ENCODE measurements around the gene TSC22D4.
A peak's percentile ranks its signal among the peaks of the same experiment; 100 is the strongest.
"Not testable (repeated sequence)": the region's sequence is repeated elsewhere in the genome, so short reads cannot be mapped to it uniquely, and the experiment has no call there.

The TSC22D4 gene

DNA sequence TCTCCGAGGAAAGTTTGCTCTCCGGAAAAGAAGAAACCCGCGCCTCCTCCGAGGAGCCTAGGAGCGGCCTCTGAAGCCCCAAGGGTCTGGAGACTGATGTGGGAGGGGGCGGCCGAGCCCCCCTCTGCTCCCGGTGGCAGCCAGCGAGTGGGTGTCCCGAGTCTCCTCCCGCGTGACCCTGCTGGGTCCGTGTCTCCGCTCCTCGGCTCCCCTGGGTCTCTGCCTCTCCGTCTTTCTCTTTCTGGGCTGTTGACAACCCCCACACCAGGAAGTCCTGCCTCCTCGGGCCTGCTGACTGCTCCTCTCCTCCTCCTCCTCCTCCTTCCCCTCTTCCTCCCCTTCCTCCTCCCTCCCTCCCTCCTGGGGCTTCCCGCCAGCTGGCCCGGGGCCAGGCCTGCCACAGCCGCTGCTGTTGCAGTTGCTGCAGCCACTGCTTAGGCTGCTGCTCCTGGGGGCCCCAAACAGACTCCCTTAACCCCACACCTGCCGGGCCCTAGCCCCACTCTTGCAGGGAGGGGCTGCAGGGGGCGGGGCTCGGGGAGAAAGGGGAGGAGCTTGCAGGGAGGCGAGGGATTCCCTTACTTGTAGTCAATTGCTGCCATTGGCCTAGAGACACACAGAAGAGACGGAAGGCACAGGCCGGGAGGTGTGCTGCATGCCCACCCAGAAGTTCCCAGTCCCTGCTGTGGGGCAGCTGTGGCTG is at the start of gene TSC22D4:
Gene TSC22D4 (minus strand): TSS at position 257 of the 703 bp plus-strand sequence. CDS start 1,176 bp downstream, outside the sequence.
- peak; percentile 94 to 97 for DNase-seq (ENCODE audit: low spot score in 2 of 2)
- H3K9me3 ChIP-seq, result no peaks in the 10 kb centered on the region
- H3K36me3 ChIP-seq (replicated peaks), result no peaks in the 10 kb centered on the region; the same call in 1 of the 2 replicates
- in situ Hi-C loops (cut with MboI; ENCODE audit: low sequenced_read_pairs), result loop anchor here (10.0 kb wide), 1 partner anchor 376 kb away; the partner anchor contains the start of gene SLC12A9
- peak within 1 kb of the TSS; percentile 94 for H3K4me3 ChIP-seq
- no peaks in the 10 kb centered on the region for H3K27me3 ChIP-seq (ENCODE audit: low read depth)
- H3K4me1 ChIP-seq, result peaks cover 11% of the 10 kb centered on the region

DNA sequence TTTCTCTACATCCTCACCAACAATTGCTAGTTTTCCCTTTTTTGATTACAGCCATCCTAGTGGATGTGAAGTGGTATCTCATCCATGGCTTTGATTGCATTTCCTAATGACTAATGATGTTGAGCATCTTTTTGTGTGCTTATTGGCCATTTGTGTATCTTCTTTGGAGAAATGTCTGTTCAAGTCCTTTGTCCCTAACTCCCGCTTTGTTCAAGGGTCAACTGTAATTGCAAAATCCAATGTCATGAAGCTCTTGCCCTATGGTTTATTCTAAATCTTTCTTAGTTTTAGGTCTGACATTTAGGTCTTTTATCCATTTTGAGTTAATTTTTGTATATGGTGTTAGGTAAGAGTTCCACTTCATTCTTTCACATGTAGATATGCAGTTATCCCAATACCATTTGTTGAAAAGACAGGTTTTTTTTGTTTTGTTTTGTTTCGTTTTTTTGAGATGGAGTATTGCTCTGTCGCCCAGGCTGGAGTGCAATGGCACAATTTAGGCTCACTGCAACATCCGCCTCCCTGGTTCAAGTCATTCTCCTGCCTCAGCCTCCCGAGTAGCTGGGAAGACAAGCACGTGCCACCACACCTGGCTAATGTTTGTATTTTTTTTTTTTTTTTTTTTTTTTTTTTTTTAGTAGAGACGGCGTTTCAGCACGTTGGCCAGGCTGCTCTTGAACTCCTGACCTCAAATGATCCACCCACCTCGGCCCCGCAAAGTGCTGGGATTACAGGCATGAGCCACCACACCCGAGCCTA is 49.3 kb upstream of the TSC22D4 start:
- in situ Hi-C loops (cut with MboI; ENCODE audit: low sequenced_read_pairs); H3K4me3 ChIP-seq; H3K4me1 ChIP-seq; H3K9me3 ChIP-seq; DNase-seq (ENCODE audit: low spot score in 2 of 2); H3K36me3 ChIP-seq (replicated peaks); H3K27me3 ChIP-seq (ENCODE audit: low read depth): not testable (repeated sequence)

DNA sequence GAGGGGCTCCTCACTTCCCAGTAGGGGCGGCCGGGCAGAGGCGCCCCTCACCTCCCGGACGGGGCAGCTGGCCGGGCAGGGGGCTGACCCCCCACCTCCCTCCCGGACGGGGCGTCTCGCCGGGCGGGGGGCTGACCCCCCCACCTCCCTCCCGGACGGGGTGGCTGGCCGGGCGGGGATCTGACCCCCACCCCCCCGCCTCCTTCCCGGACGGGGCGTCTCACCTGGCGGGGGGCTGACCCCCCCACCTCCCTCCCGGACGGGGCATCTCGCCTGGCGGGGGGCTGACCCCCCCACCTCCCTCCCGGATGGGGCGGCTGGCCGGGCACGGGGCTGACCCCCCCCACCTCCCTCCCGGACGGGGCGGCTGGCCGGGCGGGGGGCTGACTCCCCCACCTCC is 44.2 kb upstream of the TSC22D4 start:
- H3K9me3 ChIP-seq; DNase-seq (ENCODE audit: low spot score in 2 of 2); H3K36me3 ChIP-seq (replicated peaks); in situ Hi-C loops (cut with MboI; ENCODE audit: low sequenced_read_pairs); H3K4me3 ChIP-seq; H3K27me3 ChIP-seq (ENCODE audit: low read depth); H3K4me1 ChIP-seq: not testable (repeated sequence)

DNA sequence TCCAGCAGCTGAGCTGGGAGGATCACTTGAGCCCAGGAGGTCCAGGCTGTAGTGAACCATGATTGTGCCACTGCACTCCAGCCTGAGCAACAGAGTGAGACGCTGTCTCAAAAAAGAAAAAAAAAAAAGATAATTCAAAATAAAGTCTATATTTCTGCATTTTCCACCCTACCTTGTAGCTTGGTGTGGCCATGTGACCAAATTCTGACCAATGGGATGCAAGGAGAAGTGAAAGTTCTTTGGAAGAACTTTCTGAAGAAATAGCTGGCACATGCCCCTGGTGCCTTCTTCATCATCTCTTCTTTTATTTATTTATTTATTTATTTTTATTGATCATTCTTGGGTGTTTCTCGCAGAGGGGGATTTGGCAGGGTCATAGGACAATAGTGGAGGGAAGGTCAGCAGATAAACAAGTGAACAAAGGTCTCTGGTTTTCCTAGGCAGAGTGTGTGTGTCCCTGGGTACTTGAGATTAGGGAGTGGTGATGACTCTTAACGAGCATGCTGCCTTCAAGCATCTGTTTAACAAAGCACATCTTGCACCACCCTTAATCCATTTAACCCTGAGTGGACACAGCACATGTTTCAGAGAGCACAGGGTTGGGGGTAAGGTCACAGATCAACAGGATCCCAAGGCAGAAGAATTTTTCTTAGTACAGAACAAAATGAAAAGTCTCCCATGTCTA is 43.0 kb upstream of the TSC22D4 start:
- DNase-seq (ENCODE audit: low spot score in 2 of 2); H3K9me3 ChIP-seq; H3K36me3 ChIP-seq (replicated peaks); H3K27me3 ChIP-seq (ENCODE audit: low read depth); H3K4me3 ChIP-seq; H3K4me1 ChIP-seq; in situ Hi-C loops (cut with MboI; ENCODE audit: low sequenced_read_pairs): not testable (repeated sequence)

DNA sequence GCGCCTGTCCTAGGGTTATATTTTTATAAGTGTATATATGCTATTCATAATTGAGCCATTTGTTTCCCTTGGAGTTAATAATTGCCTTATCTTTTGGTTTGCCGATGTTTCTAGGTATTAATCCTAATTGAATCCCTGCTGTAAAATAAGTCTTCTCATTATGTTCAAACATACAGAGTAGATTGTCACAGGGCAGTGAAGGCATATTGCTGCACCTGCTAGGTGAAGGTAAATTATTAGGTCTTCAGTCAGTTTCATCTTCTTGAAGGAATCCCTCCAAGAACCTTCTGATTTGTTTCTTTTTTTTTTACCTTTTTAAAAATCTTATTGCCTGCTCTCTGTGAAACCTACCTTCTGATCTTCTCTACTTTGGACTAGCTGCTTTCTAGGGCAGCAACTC is 42.1 kb upstream of the TSC22D4 start:
- in situ Hi-C loops (cut with MboI; ENCODE audit: low sequenced_read_pairs), result no loop called here
- H3K9me3 ChIP-seq, result no peaks in the 10 kb centered on the region
- H3K36me3 ChIP-seq (replicated peaks), result no peaks in the 10 kb centered on the region
- H3K27me3 ChIP-seq (ENCODE audit: low read depth), result no peaks in the 10 kb centered on the region
- H3K4me1 ChIP-seq, result no peaks in the 10 kb centered on the region
- no peak for DNase-seq (ENCODE audit: low spot score in 2 of 2)
- H3K4me3 ChIP-seq, result no peak overlapping the region

DNA sequence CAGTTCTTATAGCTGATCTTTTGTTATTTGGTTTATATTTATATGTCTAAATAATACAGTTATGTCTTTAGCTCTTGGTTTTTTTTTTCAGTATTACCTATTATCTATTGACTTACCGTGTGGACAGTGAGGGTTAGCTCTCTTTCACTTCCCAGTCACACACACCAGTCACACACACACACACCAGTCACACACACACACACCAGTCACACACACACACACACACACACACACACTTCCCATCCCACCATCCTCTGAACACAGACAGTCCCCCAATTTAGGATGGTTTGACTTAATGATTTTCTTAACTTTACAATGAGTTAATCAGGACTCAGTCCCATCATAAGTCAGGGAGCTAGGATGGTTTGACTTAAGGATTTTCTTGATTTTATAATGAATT is 41.1 kb upstream of the TSC22D4 start:
- no peak for DNase-seq (ENCODE audit: low spot score in 2 of 2)
- in situ Hi-C loops (cut with MboI; ENCODE audit: low sequenced_read_pairs), result no loop called here
- H3K4me1 ChIP-seq, result no peaks in the 10 kb centered on the region
- H3K9me3 ChIP-seq, result no peaks in the 10 kb centered on the region
- no peaks in the 10 kb centered on the region for H3K36me3 ChIP-seq (replicated peaks)
- H3K4me3 ChIP-seq, result no peak overlapping the region
- no peaks in the 10 kb centered on the region for H3K27me3 ChIP-seq (ENCODE audit: low read depth)

DNA sequence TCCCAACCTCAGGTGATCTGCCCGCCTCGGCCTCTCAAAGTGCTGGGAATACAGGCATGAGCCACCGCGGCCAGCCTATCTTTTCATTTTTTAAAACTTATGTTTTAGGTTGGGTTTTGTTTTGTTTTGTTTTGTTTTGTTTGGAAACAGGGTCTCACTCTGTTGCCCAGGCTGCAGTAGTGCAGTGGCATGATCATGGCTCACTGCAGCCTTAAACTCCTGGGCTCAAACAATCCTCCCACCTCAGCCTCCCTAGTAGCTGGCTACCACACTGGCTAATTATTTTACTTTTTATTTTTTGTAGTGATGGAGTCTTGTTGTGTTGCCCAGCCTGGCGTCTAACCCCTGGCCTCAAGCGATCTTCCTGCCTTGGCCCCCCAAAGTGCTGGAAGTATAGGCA is 40.6 kb upstream of the TSC22D4 start:
- Histone ChIP-seq H3K4me1 (no peaks in the 10 kb centered on the region), H3K4me3 (no peak overlapping the region), H3K9me3 (no peaks in the 10 kb centered on the region), H3K36me3 (replicated peaks) (no peaks in the 10 kb centered on the region), H3K27me3 (ENCODE audit: low read depth) (no peaks in the 10 kb centered on the region)
- in situ Hi-C loops (cut with MboI; ENCODE audit: low sequenced_read_pairs), result no loop called here
- no peak for DNase-seq (ENCODE audit: low spot score in 2 of 2)

DNA sequence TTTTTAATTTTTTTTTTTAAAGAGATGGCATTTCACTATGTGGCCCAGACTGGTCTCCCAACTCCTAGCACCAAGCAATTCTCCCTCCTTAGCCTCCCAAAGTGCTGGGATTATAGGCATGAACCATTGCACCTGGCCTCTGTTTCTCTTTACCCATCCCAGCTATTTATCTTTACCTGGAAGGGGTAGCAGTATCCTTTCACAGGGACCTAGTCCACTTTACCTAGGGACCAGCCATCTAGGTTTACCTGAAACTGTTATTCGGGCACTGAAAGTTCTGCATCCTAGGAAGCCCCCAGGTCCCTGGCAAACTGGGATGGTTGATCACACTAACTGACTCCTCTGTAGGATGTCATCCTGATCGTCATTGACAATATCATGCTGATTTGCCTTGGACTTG is 38.3 kb upstream of the TSC22D4 start:
- DNase-seq (ENCODE audit: low spot score in 2 of 2), result no peak
- in situ Hi-C loops (cut with MboI; ENCODE audit: low sequenced_read_pairs), result no loop called here
- H3K36me3 ChIP-seq (replicated peaks), result no peaks in the 10 kb centered on the region
- no peaks in the 10 kb centered on the region for H3K27me3 ChIP-seq (ENCODE audit: low read depth)
- no peaks in the 10 kb centered on the region for H3K4me1 ChIP-seq
- no peaks in the 10 kb centered on the region for H3K9me3 ChIP-seq
- no peak overlapping the region for H3K4me3 ChIP-seq

DNA sequence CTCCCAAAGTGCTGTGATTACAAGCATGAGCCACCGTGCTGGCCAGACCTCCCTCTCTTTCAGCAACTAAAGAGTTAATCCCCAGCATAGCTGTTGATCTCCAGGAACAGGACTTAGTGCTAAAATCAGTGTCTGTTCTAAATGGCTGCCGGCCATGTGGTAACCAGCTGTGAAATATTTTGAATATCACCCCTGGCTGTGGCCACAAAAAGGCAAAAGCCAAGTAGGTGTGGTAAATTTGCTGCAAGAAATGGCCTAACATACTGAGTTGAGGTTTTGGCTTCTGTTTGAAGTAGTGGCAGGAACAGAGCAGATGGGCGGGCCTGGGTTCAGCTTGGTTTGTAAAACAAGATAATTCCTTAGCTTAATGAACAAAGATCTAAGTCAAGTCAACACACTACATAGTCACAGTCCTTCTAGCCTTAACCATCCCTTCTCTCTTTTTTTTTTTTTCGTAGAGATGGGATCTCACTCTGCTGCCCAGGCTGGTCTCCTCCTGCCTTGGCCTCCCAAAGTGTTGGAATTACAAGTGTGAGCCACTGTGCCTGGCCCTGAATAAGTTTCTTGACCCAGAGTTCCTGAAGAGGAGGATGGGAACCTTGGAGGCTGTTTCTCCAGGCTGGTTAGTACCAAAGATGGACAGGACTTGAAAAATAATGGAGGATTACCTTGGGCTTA is 37.3 kb upstream of the TSC22D4 start:
- no peak for DNase-seq (ENCODE audit: low spot score in 2 of 2)
- in situ Hi-C loops (cut with MboI; ENCODE audit: low sequenced_read_pairs), result no loop called here
- Histone ChIP-seq H3K36me3 (replicated peaks) (no peaks in the 10 kb centered on the region), H3K9me3 (no peaks in the 10 kb centered on the region), H3K4me1 (no peaks in the 10 kb centered on the region), H3K27me3 (ENCODE audit: low read depth) (no peaks in the 10 kb centered on the region), H3K4me3 (no peak overlapping the region)

DNA sequence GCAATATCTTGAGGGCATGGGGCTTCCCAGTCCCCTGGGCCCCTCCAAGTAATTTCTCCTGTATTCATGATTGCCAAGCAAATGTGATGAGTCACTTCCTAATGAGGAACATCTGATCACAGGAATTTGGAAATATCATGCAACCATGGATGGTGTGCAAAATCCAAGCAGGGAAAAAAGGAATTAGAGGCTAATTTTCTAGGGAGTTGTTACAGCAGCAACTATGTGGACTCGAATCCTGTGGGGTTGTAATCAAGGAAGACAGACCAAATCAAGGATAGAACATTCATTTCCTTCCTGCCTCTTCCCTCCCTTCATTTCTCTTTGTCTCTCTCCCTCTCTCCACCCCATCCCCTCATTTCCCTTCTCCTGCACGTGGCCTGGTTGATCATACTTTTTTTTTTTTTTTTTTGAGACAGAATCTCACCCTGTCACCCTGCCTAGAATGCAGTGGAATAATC is 36.1 kb upstream of the TSC22D4 start:
- DNase-seq (ENCODE audit: low spot score in 2 of 2), result no peak

DNA sequence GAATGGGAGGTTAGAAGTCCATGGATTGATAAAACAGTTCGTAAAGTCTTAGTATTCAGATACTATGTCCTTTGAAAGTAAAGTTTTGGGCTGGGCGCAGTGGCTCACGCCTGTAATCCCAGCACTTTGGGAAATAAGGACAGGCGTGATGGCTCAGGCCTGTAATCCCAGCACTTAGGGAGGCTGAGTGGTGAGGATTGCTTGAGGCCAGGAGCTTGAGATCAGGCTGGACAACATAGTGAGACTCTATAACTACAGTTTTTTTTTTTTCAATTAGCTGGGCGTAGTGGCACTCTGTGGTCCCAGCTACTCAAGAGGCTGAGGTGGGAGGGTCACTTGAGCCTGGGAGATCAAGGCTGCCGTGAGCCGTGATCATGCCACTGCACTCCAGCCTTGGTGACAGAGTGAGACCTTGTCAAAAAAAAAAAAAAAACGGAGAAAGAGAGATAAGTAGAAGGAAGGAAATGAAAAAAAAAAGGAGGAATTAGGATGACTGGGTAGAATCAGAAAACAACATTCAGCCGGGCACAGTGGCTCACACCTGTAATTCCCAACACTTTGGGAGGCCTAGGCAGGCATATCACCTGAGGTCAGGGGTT is 34.3 kb upstream of the TSC22D4 start:
- DNase-seq (ENCODE audit: low spot score in 2 of 2), result no peak
- no peaks in the 10 kb centered on the region for H3K9me3 ChIP-seq
- no peak overlapping the region for H3K4me3 ChIP-seq
- in situ Hi-C loops (cut with MboI; ENCODE audit: low sequenced_read_pairs), result no loop called here
- no peaks in the 10 kb centered on the region for H3K27me3 ChIP-seq (ENCODE audit: low read depth)
- no peaks in the 10 kb centered on the region for H3K36me3 ChIP-seq (replicated peaks)
- no peaks in the 10 kb centered on the region for H3K4me1 ChIP-seq

More for the DNA sequence above, 36.1 kb upstream of the TSC22D4 start:
- in situ Hi-C loops (cut with MboI; ENCODE audit: low sequenced_read_pairs), result no loop called here
- Histone ChIP-seq H3K4me3 (no peak overlapping the region), H3K36me3 (replicated peaks) (no peaks in the 10 kb centered on the region), H3K4me1 (no peaks in the 10 kb centered on the region), H3K9me3 (no peaks in the 10 kb centered on the region), H3K27me3 (ENCODE audit: low read depth) (no peaks in the 10 kb centered on the region)

DNA sequence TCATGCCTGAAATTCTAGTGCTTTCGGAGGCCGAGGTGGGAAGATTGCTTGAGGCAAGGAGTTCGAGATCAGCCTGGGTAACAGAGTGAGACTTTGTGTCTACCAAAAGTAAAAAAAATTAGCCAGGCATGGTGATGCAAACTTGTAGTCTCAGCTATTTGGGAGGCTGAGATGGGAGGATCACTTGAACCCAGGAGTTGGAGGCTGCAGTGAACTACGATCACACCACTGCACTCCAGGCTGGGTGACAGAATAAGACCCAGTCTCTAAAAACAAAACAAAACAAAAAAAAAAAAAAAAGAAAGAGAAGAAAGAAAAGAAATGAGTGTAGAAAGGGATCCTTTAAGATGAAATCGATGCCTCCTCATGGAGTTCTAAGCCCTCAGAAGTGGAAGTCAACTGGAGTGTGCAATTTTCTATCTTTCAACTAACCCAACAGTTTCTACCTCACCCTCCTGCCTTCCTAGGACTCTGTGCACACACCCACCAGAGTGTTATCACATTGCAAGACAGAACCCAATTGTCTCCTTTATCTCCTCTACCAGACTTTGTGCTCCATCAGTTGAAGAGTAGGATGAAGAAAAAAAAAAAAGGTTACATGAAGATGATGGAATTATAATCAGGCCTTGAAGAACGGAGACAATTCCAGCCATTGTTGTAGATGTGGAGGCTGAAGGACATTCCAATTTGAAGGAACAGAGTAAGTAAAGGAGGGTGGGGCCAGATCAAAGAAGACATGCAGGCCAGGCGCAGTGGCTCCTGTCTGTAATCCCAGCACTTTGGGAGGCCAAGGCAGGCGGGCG is 31.6 kb upstream of the TSC22D4 start:
- in situ Hi-C loops (cut with MboI; ENCODE audit: low sequenced_read_pairs), result no loop called here
- Histone ChIP-seq H3K4me3 (no peak overlapping the region), H3K4me1 (no peaks in the 10 kb centered on the region), H3K36me3 (replicated peaks) (no peaks in the 10 kb centered on the region), H3K9me3 (no peaks in the 10 kb centered on the region), H3K27me3 (ENCODE audit: low read depth) (no peaks in the 10 kb centered on the region)
- DNase-seq (ENCODE audit: low spot score in 2 of 2), result no peak

DNA sequence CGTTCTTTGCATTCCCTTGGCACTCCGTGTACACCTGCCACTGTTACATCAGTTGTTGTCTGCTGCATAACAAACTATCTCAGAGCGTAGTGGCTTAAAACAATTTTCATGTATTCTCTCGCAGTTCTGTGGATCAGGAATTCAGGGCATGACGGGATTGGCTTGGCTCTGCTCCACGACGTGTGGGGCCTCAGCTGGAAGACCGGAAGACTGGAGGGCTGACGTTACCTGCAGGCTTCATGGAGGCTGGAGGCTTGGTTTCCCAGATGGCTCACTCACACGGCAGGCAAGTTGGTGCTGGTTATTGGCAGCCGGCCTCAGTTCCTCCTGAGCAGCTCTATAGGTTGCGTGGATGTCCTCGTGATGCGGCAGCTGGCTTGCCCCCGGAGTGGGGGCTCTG is 30.2 kb upstream of the TSC22D4 start:
- H3K36me3 ChIP-seq (replicated peaks), result no peaks in the 10 kb centered on the region
- in situ Hi-C loops (cut with MboI; ENCODE audit: low sequenced_read_pairs), result no loop called here
- DNase-seq (ENCODE audit: low spot score in 2 of 2), result no peak
- no peaks in the 10 kb centered on the region for H3K9me3 ChIP-seq
- H3K4me3 ChIP-seq, result no peak overlapping the region
- no peaks in the 10 kb centered on the region for H3K27me3 ChIP-seq (ENCODE audit: low read depth)
- H3K4me1 ChIP-seq, result no peaks in the 10 kb centered on the region
